HG02623 (cell line): ENCODE measurements around the gene UBN2.
"Not testable (repeated sequence)": the region's sequence is repeated elsewhere in the genome, so short reads cannot be mapped to it uniquely, and the experiment has no call there.

Experiments used
- ATAC-seq: cut with Tn5 transposase; IDR thresholded peaks from one replicate; pipeline ENCODE4 v1.9.1; 2021; ENCODE audit warnings: moderate library complexity; ENCODE audit not compliant: unreplicated experiment

Gene UBN2

DNA sequence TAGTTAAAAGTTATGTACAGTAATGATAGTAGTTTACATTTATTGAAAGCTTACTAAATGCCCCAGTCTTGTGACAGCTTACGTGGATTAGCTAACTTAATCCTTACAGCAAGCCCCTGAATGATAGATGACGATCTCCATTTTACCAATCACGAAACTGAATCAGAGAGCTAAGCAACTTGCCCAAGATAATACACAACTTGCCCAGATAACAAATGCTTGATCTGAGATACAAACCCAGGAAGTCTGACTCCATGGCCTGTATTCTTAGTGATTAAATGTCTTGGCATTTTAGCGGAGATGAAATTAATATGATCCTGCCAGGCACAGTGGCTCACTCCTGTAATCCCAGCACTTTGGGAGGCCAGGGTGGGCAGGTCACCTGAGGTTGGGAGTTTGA, 63.2 kb downstream of the UBN2 start:
- ATAC-seq, result no peak

- ATAC-seq, result no peak
These were observed 64.0 kb downstream of the UBN2 start for GRCh38 chr7:139294951-139295575.

GRCh38 chr7:139297795-139298194, 66.8 kb downstream of the UBN2 start:
- ATAC-seq, result no peak

- ATAC-seq, result no peak
These were observed 68.3 kb downstream of the UBN2 start for GRCh38 chr7:139299296-139299695.

DNA sequence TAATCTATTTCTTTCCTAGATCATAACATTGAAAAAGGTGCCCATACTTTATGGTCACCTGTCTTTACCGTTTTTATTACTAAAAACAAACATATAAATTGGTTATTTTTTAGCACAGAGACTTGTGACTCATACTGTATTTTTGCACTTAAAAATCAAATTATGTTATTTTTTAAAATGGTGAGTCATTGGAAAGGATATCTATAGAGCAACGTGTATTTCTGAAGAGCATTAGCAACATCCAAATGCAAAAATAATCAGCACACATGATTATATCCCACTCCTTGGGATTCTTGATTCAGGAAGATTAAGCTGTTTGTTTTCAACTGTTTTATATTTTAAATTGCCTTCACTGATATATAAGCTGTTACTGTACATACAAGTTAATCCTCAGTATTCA, 69.4 kb downstream of the UBN2 start:
- no peak for ATAC-seq

DNA sequence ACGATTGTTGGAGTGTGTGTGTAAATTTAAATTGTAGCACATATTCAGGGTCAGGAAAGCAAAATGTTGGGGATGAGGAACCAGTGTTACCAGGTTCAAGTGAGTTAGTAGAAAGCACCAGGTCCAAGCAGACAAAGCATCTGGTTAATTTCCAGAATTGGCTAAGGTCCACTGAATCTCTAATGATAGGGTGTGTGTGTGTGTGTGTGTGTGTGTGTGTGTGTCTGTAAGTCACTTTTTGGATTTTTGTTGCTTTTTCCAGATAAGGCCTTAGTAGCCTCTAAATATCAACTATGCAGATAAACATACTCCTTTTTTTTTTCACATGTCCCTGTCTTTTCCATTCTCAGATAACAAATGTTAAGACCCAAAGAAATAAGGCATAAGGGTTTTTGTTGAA, 73.5 kb downstream of the UBN2 start:
- ATAC-seq, result no peak

GRCh38 chr7:139317939-139318505, 87.0 kb downstream of the UBN2 start:
- ATAC-seq, result no peak

GRCh38 chr7:139321071-139321745, 90.2 kb downstream of the UBN2 start:
- ATAC-seq, result no peak

- not testable (repeated sequence) for ATAC-seq
These were observed 93.7 kb downstream of the UBN2 start for GRCh38 chr7:139324709-139325108.

DNA sequence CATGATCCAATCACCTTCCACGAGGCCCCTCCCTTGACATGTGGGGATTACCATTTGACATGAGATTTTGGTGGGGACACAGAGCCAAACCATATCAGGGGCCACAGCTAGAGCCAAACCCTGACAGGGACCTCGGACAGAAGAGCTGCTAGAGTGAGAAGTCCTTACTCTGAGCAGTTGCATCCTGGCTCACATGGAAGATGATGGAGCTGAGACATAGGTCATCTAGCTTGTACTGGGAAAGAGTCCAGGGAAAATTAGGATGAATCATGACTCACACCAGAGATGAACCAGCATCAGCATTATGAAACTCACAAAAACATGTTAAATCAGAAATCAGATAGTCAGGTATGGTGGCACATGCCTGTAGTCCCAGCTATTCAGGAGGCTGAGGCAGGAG, 97.3 kb downstream of the UBN2 start:
- no peak for ATAC-seq

DNA sequence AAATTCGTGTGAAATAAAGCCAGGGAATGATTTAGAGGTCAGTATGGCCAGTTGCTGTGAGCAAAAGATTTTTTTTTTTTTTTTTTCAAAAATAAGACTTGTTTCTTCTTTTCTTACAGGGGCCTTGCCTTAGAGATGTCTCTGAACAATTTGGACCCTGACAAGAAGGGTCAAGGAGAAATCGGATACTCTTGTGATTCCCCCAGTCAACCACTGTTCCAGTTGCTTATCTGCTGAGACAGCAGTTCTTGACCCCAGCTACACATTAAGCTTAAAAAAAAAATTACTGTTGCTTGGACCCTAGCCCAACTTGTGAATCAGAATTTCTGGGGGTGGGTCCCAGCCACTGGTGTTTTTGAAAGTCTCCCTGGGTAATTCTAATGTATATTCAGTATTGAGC, 98.1 kb downstream of the UBN2 start:
- no peak for ATAC-seq

DNA sequence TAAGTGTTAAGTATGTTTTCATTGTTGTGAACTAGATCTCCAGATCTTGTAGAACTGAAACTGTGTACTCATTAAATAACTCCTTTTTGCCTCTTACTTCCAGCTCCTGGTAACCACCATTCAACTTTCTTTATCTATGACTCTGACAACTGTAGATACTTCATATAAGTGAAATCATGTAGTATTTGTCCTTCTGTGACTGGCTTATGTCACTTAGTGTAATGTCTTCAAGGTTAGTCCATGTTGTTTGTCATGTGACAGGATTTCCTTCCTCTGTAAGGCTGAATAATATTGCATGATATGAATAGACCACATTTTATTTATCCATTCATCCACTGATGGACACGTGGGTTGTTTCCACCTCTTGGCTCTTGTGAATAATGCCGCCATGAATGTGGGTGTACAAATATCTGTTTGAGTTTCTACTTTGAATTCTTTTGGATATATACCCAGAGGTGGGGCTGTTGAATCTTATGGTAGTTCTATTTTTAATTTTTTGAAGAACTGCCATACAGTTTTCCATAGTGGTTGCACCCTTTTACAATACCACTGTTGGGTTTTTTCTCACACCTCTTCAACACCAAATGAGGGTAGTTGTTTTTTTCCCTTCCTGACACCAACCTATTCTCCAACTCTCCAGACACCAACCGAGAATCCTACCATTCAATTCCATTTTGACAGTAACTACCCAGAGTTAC, 99.4 kb downstream of the UBN2 start:
- no peak for ATAC-seq

DNA sequence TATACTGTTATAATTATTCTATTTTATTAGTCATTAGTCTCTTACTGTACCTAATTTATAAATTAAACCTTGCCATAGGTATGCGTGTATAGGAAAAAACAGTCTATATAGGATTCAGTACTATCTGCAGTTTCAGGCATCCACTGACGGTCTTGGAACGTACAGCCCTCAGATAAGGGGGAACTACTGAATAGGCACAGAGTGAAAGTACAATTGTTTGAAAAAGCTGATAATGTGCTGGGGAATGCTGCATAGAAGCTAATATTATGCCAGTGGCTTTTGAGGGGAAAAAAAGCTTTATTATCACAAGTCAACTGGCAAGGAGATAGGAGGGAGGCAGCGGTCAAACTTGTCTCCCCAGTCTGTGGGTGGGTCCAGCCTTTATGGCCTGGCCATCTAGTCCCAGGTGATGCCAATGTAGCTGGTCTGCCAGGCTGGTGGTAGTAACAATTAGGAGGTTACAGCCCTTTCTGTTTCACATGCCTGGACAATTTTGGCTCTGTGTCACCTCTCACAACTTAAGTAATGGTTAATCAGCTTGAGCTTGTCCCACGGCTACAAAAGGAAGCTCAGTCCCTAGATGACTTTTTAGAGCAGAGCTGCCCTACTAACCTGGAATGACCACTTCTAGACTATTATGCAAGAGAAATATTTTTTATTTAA, 101.8 kb downstream of the UBN2 start:
- ATAC-seq, result no peak

DNA sequence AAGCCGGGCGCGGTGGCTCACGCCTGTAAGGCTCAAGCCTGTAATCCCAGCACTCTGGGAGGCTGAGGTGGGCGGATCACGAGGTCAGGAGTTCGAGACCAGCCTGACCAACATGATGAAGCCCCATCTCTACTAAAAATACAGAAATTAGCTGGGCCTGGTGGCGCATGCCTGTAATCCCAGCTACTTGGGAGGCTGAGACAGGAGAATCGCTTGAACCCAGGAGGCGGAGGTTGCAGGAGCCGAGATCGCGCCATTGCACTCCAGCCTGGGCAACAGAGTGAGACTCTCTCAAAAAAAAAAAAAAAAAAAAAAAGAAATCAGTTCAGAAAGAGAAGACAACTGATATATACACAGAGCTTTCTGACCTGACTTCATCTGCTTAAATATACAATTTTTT, 102.4 kb downstream of the UBN2 start:
- ATAC-seq, result not testable (repeated sequence)

GRCh38 chr7:139334399-139335150, 103.5 kb downstream of the UBN2 start:
- ATAC-seq, result no peak

DNA sequence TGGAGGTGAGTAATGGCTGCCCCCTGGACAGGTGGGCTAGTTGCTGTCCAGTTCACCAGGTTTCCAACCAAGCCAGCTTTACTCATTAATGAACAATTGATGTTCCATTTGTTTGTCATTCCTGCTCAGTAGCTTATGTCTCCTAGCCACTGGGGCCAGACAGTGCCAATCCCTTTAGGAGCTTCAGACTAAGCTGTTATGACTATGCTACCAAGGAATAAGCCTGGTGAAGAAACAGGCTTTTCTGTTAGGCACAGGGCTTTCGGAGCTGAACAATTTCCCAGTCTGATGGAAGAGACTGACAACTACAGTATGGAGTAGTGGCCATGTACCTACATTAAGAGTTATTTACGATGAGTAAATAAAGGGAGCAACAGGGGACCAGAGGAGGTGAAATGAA, 108.0 kb downstream of the UBN2 start:
- no peak for ATAC-seq

- ATAC-seq, result no peak
These were observed 108.6 kb downstream of the UBN2 start for GRCh38 chr7:139339698-139340036.

DNA sequence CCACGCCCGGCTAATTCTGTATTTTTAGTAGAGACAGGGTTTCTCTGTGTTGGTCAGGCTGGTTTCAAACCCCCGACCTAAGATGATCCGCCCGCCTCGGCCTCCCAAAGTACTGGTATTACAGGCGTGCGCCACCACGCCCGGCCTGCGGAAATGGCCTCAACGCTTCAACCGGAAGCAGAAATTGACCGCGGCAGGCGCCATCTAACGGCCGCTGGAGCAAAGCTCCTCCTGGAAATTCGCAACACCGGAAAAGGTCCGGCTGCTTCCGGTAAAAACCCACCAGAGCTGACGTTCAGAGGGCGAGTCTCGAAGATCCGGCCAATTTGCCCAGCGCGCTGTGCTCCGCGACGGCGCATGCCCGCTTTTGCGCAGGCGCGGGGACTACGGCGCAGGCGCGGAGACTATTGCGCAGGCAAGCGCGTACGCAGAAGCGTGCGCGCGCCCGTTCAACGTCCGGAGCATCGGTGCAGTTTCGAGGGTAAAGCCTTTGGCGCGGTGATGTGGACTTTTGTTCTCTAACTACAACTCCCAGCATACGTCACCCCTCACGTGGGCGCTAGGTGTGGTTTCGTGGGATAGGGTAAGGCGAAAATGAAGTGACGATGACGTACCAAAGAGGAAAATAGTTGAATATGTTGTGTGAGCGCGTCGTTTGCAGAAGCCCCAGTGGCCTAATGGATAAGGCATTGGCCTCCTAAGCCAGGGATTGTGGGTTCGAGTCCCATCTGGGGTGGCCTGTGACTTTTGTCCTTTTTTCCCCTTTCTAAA, 109.2 kb downstream of the UBN2 start:
- peak; percentile 71 for ATAC-seq

DNA sequence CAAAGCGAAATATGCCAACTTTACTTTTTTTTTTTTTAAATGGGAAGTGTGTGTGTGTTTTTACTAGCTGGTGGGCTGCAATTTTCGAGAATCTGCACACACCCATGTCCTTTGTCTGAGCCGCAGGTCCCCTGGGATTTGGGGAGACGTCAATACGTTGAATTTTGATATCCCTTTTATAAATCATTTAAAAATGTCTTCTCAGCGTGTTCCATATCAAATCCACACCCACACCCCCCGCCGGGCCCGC, 109.7 kb downstream of the UBN2 start:
- no peak for ATAC-seq

- peak; percentile 40 for ATAC-seq
These were observed 110.2 kb downstream of the UBN2 start, which contains the start of gene FMC1 for GRCh38 chr7:139341058-139341775. TSS of gene FMC1 (plus strand) at chr7:139341337. CDS start at chr7:139341385, 48 bp downstream.
